Prostate gland (tissue), 2 donors: Measurements from ENCODE around the gene CIDEA. TPM values are rescaled to one million over a fixed set of nuclear protein-coding genes. Genes with fewer than 3 reads are reported as not detected.

ENCODE experiments used
- DNase-seq: peaks from one replicate; pipeline ENCODE4 v3.0.0-alpha.2; 2019; ENCODE audit warnings: low spot score
- H3K27ac ChIP-seq, 2 donors: fragments of 200-600 bp; sonication (generic); 2 replicates each; pipeline ENCODE4 v1.5.1; 2017 to 2019
- H3K27me3 ChIP-seq: fragments of 200-600 bp; sonication (generic); replicated peaks from 2 replicates; pipeline ENCODE4 v1.5.1; 2019; ENCODE audit not compliant: insufficient read depth
- H3K36me3 ChIP-seq, 2 donors: fragments of 200-600 bp; sonication (generic); 1 replicate in 1 of 2; 2 replicates in 1 of 2; pipeline versions ENCODE4 v1.5.1 to v1.8.1; 2017 to 2019
- H3K4me1 ChIP-seq: fragments of 200-600 bp; sonication (generic); replicated peaks from 2 replicates; pipeline ENCODE4 v1.5.1; 2019
- H3K4me3 ChIP-seq, 2 donors: fragments of 200-600 bp; sonication (generic); 2 replicates each; pipeline ENCODE4 v1.5.1; 2017 to 2019
- H3K9me3 ChIP-seq: fragments of 200-600 bp; sonication (generic); 2 replicates; pipeline ENCODE4 v1.5.1; 2017
- CTCF ChIP-seq, 4 experiments: fragments of 200-600 bp in 2 of 4; fragments of 450-650 bp in 2 of 4; sonication (generic) in 2 of 4; IDR thresholded peaks; 1 replicate in 3 of 4; 2 replicates in 1 of 4; pipeline ENCODE4 v1.5.1; 2016 to 2019; ENCODE audit warnings: antibody characterized with exemption in 4 of 4, mild to moderate bottlenecking in 2 of 4, moderate library complexity in 2 of 4
- POLR2A ChIP-seq: fragments of 450-650 bp; IDR thresholded peaks from one replicate; pipeline ENCODE4 v1.6.1; 2016; ENCODE audit warnings: antibody characterized with exemption, mild to moderate bottlenecking
- POLR2AphosphoS5 ChIP-seq: sonication (generic); formaldehyde crosslinking; IDR thresholded peaks from one replicate; pipeline ENCODE4 v1.6.1; 2017; ENCODE audit warnings: antibody characterized with exemption
- WGBS: methylation state at CpG from one replicate; pipeline ENCODE4 v1.1.5; 2018; 5-methylcytosine and 5-hydroxymethylcytosine counted together
- intact Hi-C: fragments of 100-400 bp; cut with DNase I; formaldehyde crosslinking; loops from one replicate; pipeline ENCODE4 v1.14.2; 2022
- total RNA-seq, 2 donors: library from RNA; depleted of rRNA; stranded (reverse); fragments of >200 nt; gene quantifications; one replicate each; pipeline ENCODE4 v1.1.0, GENCODE V29; 2016

The CIDEA gene
- total RNA-seq, 2 donors from 2014 or later: not detected

DNA sequence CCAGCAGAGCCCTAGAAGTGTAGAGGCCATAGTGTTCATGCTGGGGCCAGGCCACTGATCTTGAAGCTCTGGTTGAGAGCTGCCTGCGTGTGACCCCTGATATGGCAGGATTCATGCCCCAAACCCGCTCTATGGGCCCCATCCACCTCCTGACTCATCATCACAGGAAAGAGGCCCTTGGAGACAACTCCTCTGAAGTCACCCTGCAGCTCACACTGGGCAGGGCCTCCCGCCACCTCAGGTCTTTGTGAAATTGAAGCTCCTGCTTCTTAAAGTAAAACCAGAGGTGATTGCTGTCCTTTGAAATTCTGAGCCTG is 41.9 kb downstream of the CIDEA start:
- 92% methylated on average over 3 of the region's 3 CpGs for WGBS
- no peak for DNase-seq
- intact Hi-C loops: no loop called here

GRCh38 chr18:12296457-12296856 is 42.3 kb downstream of the CIDEA start:
- Histone ChIP-seq H3K27me3 (no peaks in the 10 kb centered on the region), H3K9me3 (no peaks in the 10 kb centered on the region), H3K4me1 (no peaks in the 10 kb centered on the region), H3K36me3 (no peaks in the 10 kb centered on the region), H3K27ac (no peak overlapping the region), H3K4me3 (no peak overlapping the region)
- no peak for DNase-seq
- intact Hi-C loops: no loop called here
- WGBS: 86% methylated on average over 1 of the region's 1 CpG
- TF ChIP-seq POLR2AphosphoS5 (no peak), CTCF (IDR thresholded peaks at IDR 0.05) (no peak), POLR2A (no peak)

More for the DNA sequence above, 41.9 kb downstream of the CIDEA start:
- H3K27ac ChIP-seq: no peak overlapping the region
- no peaks in the 10 kb centered on the region for H3K36me3 ChIP-seq
- no peaks in the 10 kb centered on the region for H3K27me3 ChIP-seq
- TF ChIP-seq CTCF (IDR thresholded peaks at IDR 0.05): no peak
- TF ChIP-seq POLR2AphosphoS5: no peak
- TF ChIP-seq POLR2A: no peak
- H3K9me3 ChIP-seq: no peaks in the 10 kb centered on the region
- H3K4me1 ChIP-seq: no peaks in the 10 kb centered on the region
- H3K4me3 ChIP-seq: no peak overlapping the region

- WGBS: 67% methylated on average over 2 of the region's 2 CpGs
- intact Hi-C loops: no loop called here
Measured at GRCh38 chr18:12299862-12300261, 45.7 kb downstream of the CIDEA start.

GRCh38 chr18:12301263-12302005 is 47.3 kb downstream of the CIDEA start:
- 87% methylated on average over 13 of the region's 13 CpGs for WGBS
- intact Hi-C loops: no loop called here
- H3K27me3 ChIP-seq: no peaks in the 10 kb centered on the region
- no peak for DNase-seq
- H3K36me3 ChIP-seq: no peaks in the 10 kb centered on the region
- H3K27ac ChIP-seq: no peak overlapping the region
- H3K4me1 ChIP-seq: no peaks in the 10 kb centered on the region
- no peak overlapping the region for H3K4me3 ChIP-seq
- no peaks in the 10 kb centered on the region for H3K9me3 ChIP-seq
- TF ChIP-seq CTCF (IDR thresholded peaks at IDR 0.05) (no peak), POLR2AphosphoS5 (no peak), POLR2A (no peak)

More at GRCh38 chr18:12299862-12300261, 45.7 kb downstream of the CIDEA start:
- H3K27ac ChIP-seq: no peak overlapping the region
- H3K27me3 ChIP-seq: no peaks in the 10 kb centered on the region
- no peak overlapping the region for H3K4me3 ChIP-seq
- TF ChIP-seq CTCF (IDR thresholded peaks at IDR 0.05) (no peak), POLR2A (no peak), POLR2AphosphoS5 (no peak)
- H3K36me3 ChIP-seq: no peaks in the 10 kb centered on the region
- H3K9me3 ChIP-seq: no peaks in the 10 kb centered on the region
- no peaks in the 10 kb centered on the region for H3K4me1 ChIP-seq
- no peak for DNase-seq

- Histone ChIP-seq H3K27ac (no peak overlapping the region), H3K9me3 (no peaks in the 10 kb centered on the region), H3K36me3 (no peaks in the 10 kb centered on the region), H3K27me3 (no peaks in the 10 kb centered on the region), H3K4me1 (no peaks in the 10 kb centered on the region), H3K4me3 (no peak overlapping the region)
- DNase-seq: no peak
- intact Hi-C loops: no loop called here
- TF ChIP-seq CTCF (IDR thresholded peaks at IDR 0.05) (no peak), POLR2AphosphoS5 (no peak)
- WGBS: 90% methylated on average over 14 of the region's 14 CpGs
Measured at GRCh38 chr18:12302391-12303147, 48.4 kb downstream of the CIDEA start.
